ENCODE data around the gene SMG7.

SMG7 gene

GRCh38 chr1:183567584-183567983, 95.3 kb downstream of the SMG7 start:
- DNase-seq: no peak

DNA sequence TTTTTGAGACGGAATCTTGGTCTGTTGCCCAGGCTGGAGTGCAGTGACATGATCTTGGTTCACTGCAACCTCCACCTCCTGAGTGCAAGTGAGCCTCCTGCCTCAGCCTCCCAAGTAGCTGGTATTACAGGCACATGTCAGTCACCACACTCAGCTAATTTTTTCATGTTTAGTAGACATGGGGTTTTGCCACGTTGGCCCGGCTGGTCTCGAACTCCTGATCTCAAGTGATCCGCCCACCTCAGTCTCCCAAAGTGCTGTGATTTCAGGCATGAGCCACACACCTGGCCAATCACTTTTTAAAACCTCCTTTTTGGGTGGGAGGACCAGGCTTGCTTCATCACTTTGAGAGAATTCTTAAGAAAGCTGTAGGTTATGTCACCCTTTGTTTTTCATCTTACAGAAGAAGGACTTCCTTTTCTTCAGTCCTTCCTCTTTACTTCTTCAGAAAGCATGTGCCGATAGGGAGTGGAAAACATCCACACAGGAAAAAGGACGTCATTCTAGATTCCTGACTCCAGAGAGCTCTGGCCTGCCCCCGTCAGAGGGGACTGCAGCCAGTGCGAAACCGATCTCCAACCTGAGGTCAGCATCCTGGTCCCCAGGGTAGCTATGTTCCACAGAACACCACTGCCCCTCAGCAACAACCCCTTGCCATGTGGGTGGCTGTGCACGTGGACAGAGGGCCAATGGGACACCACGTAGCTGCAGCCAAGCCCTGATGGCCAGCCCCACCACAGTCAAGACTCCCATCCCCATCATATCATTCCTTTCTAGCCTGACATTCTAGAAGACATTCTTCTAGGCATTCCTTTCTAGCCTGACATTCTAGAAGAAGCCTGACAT, 96.1 kb downstream of the SMG7 start:
- no peak for DNase-seq

DNA sequence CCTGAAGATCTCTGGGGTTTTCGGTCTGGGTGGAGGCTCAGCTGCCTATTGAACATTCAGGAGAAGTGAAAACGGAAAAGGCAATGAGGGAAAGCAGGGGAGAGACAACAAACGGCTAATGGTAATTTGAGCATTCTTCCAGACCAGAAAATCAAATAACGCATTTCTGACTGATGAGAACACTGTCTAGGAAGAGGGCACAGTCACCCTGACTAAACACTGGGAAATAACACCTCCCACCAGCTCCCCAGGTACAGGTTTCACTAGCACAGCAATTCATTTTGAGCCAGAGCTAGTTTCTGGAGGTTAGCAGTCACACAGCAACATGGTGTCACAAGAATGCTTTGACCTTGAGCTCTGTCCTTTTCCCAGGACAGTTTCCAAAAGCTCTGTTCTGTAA, 96.8 kb downstream of the SMG7 start:
- no peak for DNase-seq

DNA sequence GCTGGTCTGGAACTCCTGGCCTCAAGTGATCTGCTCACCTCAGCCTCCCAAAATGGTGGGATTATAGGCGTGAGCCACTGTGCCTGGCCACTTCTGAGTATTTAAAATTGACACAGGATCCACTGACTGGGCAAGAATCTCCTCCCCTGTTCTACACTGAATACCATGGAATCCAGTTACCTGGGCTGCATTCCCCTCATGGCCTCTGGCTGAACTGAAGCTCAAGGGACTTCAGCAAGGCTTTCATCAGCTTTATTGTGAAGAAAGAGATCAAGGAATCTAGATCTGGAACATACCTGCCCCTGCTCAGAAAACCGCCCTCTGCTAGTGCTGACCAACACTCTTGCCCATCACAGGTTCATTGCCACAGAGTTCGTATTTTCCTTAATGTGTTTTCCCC, 97.5 kb downstream of the SMG7 start:
- DNase-seq: no peak

GRCh38 chr1:183570451-183570850, 98.2 kb downstream of the SMG7 start:
- no peak for DNase-seq

DNA sequence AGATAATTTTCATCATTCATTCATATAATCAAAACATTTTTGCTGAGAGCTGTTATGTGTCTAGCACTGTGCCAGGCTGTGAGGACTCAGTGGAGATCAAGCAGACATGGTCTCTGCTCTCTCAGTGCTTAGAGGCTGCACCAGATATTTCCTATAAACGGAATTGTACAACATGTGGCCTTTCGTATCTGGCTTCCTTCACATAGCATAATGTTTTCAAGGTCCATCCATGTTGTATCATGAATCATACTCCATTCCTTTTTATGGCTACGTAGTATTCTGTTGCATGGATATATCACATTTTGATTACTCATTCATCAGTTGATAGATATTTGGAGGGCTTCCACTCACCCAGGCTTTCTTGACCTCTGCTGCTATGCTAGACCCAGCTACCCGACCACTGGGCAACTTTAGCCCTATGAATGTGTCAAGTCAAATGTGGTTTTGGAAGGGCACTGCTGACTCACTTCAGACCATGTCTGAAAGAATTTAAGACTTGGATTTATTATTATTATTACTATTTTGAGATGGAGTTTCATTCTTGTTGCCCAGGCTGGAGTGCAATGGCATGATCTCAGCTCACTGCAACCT, 99.5 kb downstream of the SMG7 start:
- DNase-seq: no peak

DNA sequence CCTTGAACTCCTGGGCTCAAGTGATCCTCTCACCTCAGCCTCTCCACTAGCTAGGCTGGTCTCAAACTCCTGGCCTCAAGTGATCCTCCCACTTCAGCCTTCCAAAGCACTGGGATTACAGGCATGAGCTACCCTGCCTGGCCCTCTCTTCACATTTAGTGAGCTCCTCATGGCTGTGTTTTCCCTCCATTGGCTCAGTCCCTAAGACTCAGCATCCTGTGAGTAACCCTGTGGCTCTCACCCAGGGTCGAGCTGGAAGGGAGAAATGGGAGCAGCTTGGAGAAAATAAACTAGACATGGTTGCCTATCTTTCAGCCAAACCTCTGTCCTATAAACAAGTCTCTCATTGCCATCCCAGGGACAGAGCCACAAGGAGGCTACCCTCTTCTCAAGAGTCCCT, 100.4 kb downstream of the SMG7 start:
- DNase-seq: no peak

DNA sequence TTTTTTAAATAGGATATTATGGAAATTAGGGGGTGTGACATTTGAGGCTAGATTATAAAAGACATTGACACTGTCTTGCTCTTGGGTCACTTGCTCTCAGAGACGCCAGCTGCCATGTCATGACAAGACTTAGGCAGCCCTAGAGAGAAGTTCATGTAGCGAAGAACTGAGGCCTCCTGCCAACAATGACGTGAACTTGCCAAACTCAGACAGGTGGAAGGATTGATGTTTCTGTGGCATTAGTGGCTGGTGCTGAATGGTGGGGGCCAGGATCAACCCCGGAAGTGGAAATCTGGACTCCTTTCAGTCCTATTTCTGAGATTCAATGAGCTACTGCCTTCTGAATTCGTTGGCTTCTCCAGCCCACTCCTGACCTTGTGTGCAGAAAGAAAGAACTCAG, 103.3 kb downstream of the SMG7 start:
- no peak for DNase-seq

- DNase-seq: no peak
These were observed 104.2 kb downstream of the SMG7 start for GRCh38 chr1:183576537-183576936.

GRCh38 chr1:183577897-183578465, 105.7 kb downstream of the SMG7 start:
- DNase-seq: no peak

DNA sequence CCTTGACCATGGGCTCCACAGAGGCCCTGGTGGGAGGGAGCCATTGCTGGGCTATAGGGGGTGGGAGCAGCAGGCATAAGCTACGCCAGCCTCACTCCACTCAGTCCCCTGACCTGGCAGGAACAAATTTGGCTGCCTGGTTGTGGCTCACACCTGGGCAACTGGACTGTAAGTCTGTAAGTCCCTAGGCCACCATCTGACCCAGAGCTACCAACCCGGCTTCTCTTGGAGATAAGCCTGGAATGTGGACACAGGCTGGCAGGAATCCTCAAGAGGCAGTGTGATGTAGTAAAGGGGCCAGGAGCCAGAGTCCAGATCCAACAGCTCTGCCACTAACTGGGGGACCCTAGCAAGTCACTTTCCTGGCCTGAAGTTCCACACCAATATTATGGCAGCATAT, 106.6 kb downstream of the SMG7 start:
- no peak for DNase-seq

DNA sequence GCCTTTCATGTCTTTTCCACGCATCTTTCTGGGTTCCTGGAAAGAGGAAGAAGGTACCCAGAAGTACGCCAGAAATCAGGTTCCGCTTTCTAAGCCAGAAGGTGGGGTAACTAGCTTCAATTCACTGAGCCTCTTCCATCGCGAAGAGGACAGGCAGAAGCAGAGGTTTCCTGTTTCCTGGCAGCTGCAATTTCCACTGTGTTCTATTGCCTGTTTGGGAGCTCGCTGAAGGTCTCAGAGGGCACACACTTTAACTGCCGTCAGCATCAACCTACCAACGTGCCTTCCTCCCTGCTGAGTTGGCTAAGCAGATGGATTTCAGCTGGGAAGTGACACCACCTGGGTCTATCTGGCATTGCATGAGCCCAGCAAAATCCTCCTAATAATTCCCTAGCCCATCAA, 108.0 kb downstream of the SMG7 start:
- no peak for DNase-seq

- no peak for DNase-seq
These were observed 109.9 kb downstream of the SMG7 start for GRCh38 chr1:183582021-183582713.

GRCh38 chr1:183583466-183583865, 111.2 kb downstream of the SMG7 start:
- no peak for DNase-seq

GRCh38 chr1:183584147-183584546, 111.8 kb downstream of the SMG7 start:
- DNase-seq: no peak

DNA sequence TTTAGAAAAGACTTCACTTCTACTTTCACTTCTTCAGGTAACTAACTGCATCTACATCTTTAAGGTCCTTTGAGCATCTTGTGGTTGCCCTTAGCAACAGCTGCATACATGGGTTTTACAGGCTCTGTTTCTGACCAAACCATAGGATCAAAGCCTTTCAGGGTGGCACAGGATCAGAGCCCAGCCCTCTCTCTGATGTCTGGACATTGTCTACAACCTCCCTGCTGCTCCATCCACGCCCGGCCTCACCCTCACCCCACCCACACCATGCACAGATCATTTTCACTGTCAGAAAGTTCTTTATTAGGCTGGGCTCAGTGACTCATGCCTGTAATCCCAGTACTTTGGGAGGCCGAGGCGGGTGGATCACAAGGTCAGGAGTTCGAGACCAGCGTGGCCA, 112.7 kb downstream of the SMG7 start:
- DNase-seq: no peak

DNA sequence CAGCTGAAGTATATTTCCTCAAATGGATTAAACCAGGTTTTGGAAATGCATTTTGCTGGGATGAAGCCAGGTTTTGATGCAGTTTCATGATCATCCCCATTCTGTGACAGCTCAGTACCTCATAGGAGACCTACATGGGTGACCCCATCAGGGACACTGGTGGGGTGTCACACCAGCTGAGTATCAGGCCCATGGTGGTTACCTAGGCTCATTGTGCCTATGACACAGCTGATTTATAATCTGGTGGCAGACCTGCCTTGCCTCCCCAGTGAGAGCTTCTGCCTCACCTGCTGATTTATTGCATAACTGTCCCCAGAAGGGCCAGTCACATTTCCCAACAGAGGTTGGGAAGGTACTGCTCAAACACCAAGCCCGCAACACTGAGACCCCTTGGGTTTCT, 114.2 kb downstream of the SMG7 start:
- DNase-seq: no peak

- no peak for DNase-seq
These were observed 114.6 kb downstream of the SMG7 start for GRCh38 chr1:183586926-183587325.

DNA sequence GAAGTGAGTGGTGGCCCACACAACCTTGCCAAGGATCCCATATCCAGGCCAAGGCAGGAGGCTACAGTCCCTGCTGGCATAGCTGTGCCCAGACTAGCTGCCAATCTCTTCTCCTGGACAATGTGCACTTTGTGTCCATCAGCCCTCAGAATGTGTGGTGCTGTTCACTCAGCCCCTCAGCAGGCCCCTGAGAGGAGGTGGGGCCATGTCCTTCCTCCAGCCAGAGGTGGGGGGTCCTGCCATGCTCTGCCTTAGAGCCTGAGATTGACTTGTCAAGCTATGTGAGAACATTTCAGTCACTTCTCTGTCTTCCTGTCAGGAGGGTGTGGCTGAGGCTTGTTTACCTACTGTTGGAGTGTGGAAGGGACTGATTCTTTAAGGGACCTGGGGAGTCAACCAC, 116.5 kb downstream of the SMG7 start:
- no peak for DNase-seq

DNA sequence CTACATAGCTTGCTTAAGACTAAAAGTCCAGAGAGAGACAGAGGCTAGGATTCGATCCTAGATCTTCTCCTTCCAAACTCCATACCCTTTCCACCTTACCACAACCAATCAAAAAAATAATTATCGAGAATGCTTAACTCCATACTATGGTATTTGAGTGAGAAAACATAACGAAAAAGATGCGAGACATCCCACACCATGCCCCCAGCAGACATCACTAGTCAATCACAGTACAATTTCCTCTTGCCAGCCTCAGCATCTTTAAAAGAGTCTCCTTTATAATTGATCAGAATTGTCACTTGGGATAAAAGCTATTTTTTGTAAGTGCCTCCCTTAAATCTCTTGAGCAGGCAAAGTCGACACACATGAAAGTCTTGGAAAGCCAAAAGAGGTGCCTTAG, 117.1 kb downstream of the SMG7 start:
- DNase-seq: no peak

DNA sequence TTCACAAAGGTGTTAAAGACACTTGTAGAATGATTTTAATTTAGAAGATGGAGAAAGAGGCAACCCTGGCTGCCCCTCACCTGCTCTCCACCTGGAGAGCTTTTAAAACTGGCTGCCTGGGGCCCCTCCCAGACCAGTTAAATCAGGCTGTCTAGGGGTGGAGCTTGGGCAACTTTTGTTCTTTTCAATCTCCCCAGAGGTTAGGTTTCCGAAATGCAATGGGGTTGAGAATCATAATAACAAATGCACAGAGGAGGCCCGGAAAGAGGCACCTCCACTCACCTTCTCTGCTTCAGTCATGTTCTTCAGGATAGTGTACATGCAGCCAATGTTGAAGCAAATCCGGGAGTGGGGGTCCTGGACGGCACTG, 117.6 kb downstream of the SMG7 start:
- DNase-seq: no peak

GRCh38 chr1:183590244-183591191, 118.2 kb downstream of the SMG7 start, which contains the start of gene NCF2:
Gene NCF2 (minus strand): TSS chr1:183590459. CDS start chr1:183590329, 130 bp downstream.
- DNase-seq: no peak

- no peak for DNase-seq
These were observed 120.4 kb downstream of the SMG7 start for GRCh38 chr1:183592733-183593132.
